ENCODE data around the gene PROX1.

PROX1 gene

DNA sequence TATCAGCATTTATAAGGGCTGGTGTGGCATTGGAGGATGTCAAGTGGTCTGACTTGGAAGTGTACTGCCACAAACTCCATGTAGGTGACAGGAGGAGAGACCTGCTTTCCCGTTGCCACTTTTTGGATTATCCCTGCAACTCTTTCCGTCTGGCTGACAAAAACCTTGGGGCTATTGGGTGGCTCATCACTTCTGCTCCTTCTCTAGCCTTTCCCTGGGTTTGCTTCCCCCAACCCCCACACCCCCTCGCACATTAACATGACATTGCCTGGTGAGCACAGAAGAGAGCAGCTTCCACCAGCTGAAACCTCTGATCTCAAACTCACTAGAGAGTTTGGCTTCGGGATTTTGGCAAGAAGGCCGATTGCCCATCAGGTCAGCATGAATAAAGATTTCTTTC, 39.2 kb downstream of the PROX1 start:
- H3K27me3 ChIP-seq (ENCODE audit: insufficient read depth, insufficient read length): no peaks in the 10 kb centered on the region
- TF ChIP-seq YY1 (IDR thresholded peaks at IDR 0.05; ENCODE audit: insufficient read depth, insufficient read length): no peak
- no peak for TF ChIP-seq SUZ12 (IDR thresholded peaks at IDR 0.05; ENCODE audit: extremely low read depth, insufficient read depth, insufficient read length)
- no peak for TF ChIP-seq ZNF274 (IDR thresholded peaks at IDR 0.05; ENCODE audit: low read depth, low read length)
- peak overlapping the region; percentile 38 for H3K9ac ChIP-seq (ENCODE audit: insufficient read length, low read depth)
- no peaks in the 10 kb centered on the region for H3K9me3 ChIP-seq (ENCODE audit: insufficient read depth, low read length)
- peaks cover 8% of the 10 kb centered on the region for H3K4me1 ChIP-seq (ENCODE audit: insufficient read depth, insufficient read length)
- H3K4me3 ChIP-seq (ENCODE audit: insufficient read length, low read depth): peak overlapping the region; percentile 3
- peak; percentile 94 for DNase-seq (ENCODE audit: low read depth, low spot score)
- no peaks in the 10 kb centered on the region for H3K36me3 ChIP-seq (ENCODE audit: insufficient read depth, insufficient read length, low read length)

DNA sequence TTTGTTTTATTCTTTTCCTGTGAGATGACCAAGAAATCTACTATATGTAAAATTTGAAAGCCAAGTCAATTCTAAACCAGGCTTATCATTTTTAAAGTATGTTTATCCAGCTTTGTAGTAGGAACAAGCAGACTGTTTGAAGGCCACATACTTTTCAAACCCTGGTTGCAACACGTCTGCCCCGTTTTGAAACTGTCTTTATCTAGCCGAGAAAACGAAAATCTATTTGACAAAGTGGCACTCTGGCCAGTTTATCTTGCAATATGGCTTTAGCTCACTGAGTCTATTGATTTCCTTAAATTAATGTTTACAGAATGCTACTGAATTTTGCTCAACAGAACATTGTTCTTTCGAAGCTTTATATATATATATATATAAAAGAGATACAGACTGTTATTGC, 39.7 kb downstream of the PROX1 start:
- H3K4me3 ChIP-seq (ENCODE audit: insufficient read length, low read depth): peak overlapping the region; percentile 3

DNA sequence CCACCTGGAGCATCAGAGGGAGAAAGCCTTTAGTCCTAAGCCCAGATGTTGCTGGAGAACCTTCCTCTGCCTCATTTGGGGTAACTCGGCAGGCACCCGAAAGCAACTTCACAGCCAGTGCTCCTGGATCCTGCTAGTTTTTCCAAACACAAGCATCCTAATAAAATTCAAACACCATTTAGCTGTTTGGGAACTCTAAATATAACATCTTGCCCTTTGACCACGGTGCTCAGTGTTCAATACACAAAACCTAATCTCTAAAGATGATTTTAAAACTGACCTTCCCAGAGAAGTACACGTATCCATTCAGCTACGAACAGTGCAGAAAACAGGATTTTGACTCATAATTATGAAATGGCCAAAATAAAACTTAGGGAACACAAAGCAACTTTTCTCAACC, 40.3 kb downstream of the PROX1 start:
- no peak overlapping the region for H3K4me3 ChIP-seq (ENCODE audit: insufficient read length, low read depth)
- no peak for TF ChIP-seq ZNF274 (IDR thresholded peaks at IDR 0.05; ENCODE audit: low read depth, low read length)
- no peak for TF ChIP-seq SUZ12 (IDR thresholded peaks at IDR 0.05; ENCODE audit: extremely low read depth, insufficient read depth, insufficient read length)
- no peak for TF ChIP-seq YY1 (IDR thresholded peaks at IDR 0.05; ENCODE audit: insufficient read depth, insufficient read length)
- no peak overlapping the region for H3K9ac ChIP-seq (ENCODE audit: insufficient read length, low read depth)
- H3K27me3 ChIP-seq (ENCODE audit: insufficient read depth, insufficient read length): no peaks in the 10 kb centered on the region
- H3K4me1 ChIP-seq (ENCODE audit: insufficient read depth, insufficient read length): peaks cover 11% of the 10 kb centered on the region
- DNase-seq (ENCODE audit: low read depth, low spot score): no peak
- no peaks in the 10 kb centered on the region for H3K9me3 ChIP-seq (ENCODE audit: insufficient read depth, low read length)
- H3K36me3 ChIP-seq (ENCODE audit: insufficient read depth, insufficient read length, low read length): no peaks in the 10 kb centered on the region

More for the DNA sequence above, 39.7 kb downstream of the PROX1 start:
- Histone ChIP-seq H3K9ac (ENCODE audit: insufficient read length, low read depth) (peak overlapping the region; percentile 38), H3K27me3 (ENCODE audit: insufficient read depth, insufficient read length) (no peaks in the 10 kb centered on the region), H3K36me3 (ENCODE audit: insufficient read depth, insufficient read length, low read length) (no peaks in the 10 kb centered on the region), H3K9me3 (ENCODE audit: insufficient read depth, low read length) (no peaks in the 10 kb centered on the region), H3K4me1 (ENCODE audit: insufficient read depth, insufficient read length) (peaks cover 8% of the 10 kb centered on the region)
- TF ChIP-seq ZNF274 (IDR thresholded peaks at IDR 0.05; ENCODE audit: low read depth, low read length): no peak
- no peak for TF ChIP-seq SUZ12 (IDR thresholded peaks at IDR 0.05; ENCODE audit: extremely low read depth, insufficient read depth, insufficient read length)
- no peak for TF ChIP-seq YY1 (IDR thresholded peaks at IDR 0.05; ENCODE audit: insufficient read depth, insufficient read length)
- no peak for DNase-seq (ENCODE audit: low read depth, low spot score)

DNA sequence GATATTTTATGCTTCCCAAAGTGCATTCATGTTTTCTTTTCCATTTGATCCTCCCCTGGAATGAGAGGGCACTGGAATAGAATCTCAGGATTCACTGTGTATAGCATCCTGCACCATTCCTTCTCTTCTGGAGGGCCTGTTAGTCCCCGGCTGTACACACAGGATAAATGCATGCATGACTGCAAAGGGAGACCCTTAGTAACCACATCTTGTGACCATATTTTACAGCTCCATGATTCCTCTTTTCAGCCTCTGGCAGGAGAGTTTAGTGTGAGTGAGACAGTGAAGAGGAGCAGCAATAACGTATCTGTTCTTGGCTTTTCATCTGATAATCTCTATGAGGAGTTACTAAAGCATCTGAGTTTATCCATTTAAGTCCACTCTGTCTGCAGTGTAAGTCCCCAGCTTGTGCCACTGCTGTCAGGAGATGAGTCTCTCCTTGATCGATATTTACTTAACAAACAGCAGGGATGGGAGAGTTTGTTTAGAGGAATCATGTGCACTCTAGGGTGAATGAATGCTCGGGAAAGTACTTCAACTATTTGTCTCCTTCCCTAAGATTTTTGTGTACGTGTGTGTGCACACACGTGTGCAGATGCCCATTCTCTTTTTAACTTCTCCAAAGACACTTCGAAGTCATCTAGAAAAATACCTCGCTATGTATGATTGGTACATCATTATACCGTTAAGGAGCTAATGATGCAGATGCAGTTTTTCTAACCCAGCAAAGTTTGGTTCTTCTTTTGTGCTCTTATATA, 41.1 kb downstream of the PROX1 start:
- Histone ChIP-seq H3K4me3 (ENCODE audit: insufficient read length, low read depth) (no peak overlapping the region), H3K36me3 (ENCODE audit: insufficient read depth, insufficient read length, low read length) (no peaks in the 10 kb centered on the region)
- TF ChIP-seq SUZ12 (IDR thresholded peaks at IDR 0.05; ENCODE audit: extremely low read depth, insufficient read depth, insufficient read length) (no peak), ZNF274 (IDR thresholded peaks at IDR 0.05; ENCODE audit: low read depth, low read length) (no peak), YY1 (IDR thresholded peaks at IDR 0.05; ENCODE audit: insufficient read depth, insufficient read length) (no peak)

DNA sequence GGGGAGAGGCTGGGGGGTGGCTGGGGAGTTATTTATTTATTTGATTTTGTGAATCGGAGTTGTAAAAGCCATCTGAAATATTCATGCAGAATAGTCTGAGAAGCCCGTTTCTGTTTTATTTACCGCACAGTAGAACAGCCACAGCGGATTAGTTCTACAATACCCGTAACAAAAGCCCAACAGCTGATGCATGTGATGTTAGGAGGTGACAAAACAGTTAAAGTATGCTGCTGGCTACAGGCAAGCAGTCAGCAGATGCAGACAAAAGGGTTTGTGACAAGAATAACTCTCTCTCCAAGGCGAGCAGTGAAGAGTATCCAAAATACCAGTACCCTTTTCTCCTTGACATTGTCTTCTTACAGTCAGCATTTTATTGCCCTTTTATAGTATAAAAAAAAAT, 42.0 kb downstream of the PROX1 start:
- TF ChIP-seq ZNF274 (IDR thresholded peaks at IDR 0.05; ENCODE audit: low read depth, low read length) (no peak), YY1 (IDR thresholded peaks at IDR 0.05; ENCODE audit: insufficient read depth, insufficient read length) (no peak), SUZ12 (IDR thresholded peaks at IDR 0.05; ENCODE audit: extremely low read depth, insufficient read depth, insufficient read length) (no peak)
- Histone ChIP-seq H3K9me3 (ENCODE audit: insufficient read depth, low read length) (no peaks in the 10 kb centered on the region), H3K27me3 (ENCODE audit: insufficient read depth, insufficient read length) (no peaks in the 10 kb centered on the region), H3K4me1 (ENCODE audit: insufficient read depth, insufficient read length) (peaks cover 11% of the 10 kb centered on the region), H3K36me3 (ENCODE audit: insufficient read depth, insufficient read length, low read length) (no peaks in the 10 kb centered on the region), H3K4me3 (ENCODE audit: insufficient read length, low read depth) (no peak overlapping the region), H3K9ac (ENCODE audit: insufficient read length, low read depth) (no peak overlapping the region)
- peak; percentile 73 for DNase-seq (ENCODE audit: low read depth, low spot score)

More for the DNA sequence above, 41.1 kb downstream of the PROX1 start:
- H3K9me3 ChIP-seq (ENCODE audit: insufficient read depth, low read length): no peaks in the 10 kb centered on the region
- no peak overlapping the region for H3K9ac ChIP-seq (ENCODE audit: insufficient read length, low read depth)
- no peaks in the 10 kb centered on the region for H3K27me3 ChIP-seq (ENCODE audit: insufficient read depth, insufficient read length)
- peaks cover 11% of the 10 kb centered on the region for H3K4me1 ChIP-seq (ENCODE audit: insufficient read depth, insufficient read length)
- no peak for DNase-seq (ENCODE audit: low read depth, low spot score)

DNA sequence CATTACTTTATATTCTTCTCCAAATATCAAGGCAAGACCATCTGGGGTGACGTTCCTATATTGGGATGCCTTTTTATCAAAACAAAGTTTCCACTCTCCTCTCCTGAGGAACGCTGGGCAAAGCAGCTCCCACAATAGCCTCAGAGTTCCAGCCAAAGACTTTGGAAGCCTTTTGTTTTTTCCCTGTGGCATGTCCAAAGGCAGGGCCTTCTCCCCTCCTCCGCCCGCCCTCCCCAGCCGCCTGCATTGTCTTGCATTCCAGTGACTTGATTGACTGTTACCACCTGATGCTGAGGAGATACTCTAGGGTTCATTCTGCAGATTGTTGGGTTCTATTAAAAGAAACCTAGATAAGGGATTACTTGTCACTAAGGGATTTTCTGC, 43.5 kb downstream of the PROX1 start:
- H3K9ac ChIP-seq (ENCODE audit: insufficient read length, low read depth): no peak overlapping the region
- DNase-seq (ENCODE audit: low read depth, low spot score): peak; percentile 88
- no peak overlapping the region for H3K4me3 ChIP-seq (ENCODE audit: insufficient read length, low read depth)
- peaks cover 11% of the 10 kb centered on the region for H3K4me1 ChIP-seq (ENCODE audit: insufficient read depth, insufficient read length)
- no peaks in the 10 kb centered on the region for H3K27me3 ChIP-seq (ENCODE audit: insufficient read depth, insufficient read length)
- no peak for TF ChIP-seq SUZ12 (IDR thresholded peaks at IDR 0.05; ENCODE audit: extremely low read depth, insufficient read depth, insufficient read length)
- no peak for TF ChIP-seq YY1 (IDR thresholded peaks at IDR 0.05; ENCODE audit: insufficient read depth, insufficient read length)
- no peak for TF ChIP-seq ZNF274 (IDR thresholded peaks at IDR 0.05; ENCODE audit: low read depth, low read length)
- no peaks in the 10 kb centered on the region for H3K9me3 ChIP-seq (ENCODE audit: insufficient read depth, low read length)
- H3K36me3 ChIP-seq (ENCODE audit: insufficient read depth, insufficient read length, low read length): no peaks in the 10 kb centered on the region

GRCh38 chr1:214037468-214037867, 49.7 kb downstream of the PROX1 start:
- TF ChIP-seq YY1 (IDR thresholded peaks at IDR 0.05; ENCODE audit: insufficient read depth, insufficient read length): no peak
- no peak for TF ChIP-seq ZNF274 (IDR thresholded peaks at IDR 0.05; ENCODE audit: low read depth, low read length)
- no peaks in the 10 kb centered on the region for H3K27me3 ChIP-seq (ENCODE audit: insufficient read depth, insufficient read length)

More at GRCh38 chr1:214037468-214037867, 49.7 kb downstream of the PROX1 start:
- DNase-seq (ENCODE audit: low read depth, low spot score): no peak
- H3K4me1 ChIP-seq (ENCODE audit: insufficient read depth, insufficient read length): peaks cover 3% of the 10 kb centered on the region
- H3K36me3 ChIP-seq (ENCODE audit: insufficient read depth, insufficient read length, low read length): no peaks in the 10 kb centered on the region
- no peak overlapping the region for H3K4me3 ChIP-seq (ENCODE audit: insufficient read length, low read depth)
- H3K9ac ChIP-seq (ENCODE audit: insufficient read length, low read depth): no peak overlapping the region
- H3K9me3 ChIP-seq (ENCODE audit: insufficient read depth, low read length): no peaks in the 10 kb centered on the region
